Ishikawa (cell line): Measurements from ENCODE around the gene DRD3.

ENCODE experiments used
- CEBPB ChIP-seq: IDR thresholded peaks from 2 replicates; pipeline ENCODE4 v1.6.1; 2012
- CREB1 ChIP-seq: IDR thresholded peaks from 2 replicates; pipeline ENCODE4 v1.6.1; 2012; ENCODE audit warnings: low read depth
- EGR1 ChIP-seq: IDR thresholded peaks from 2 replicates; pipeline ENCODE4 v1.6.1; 2012
- EP300 ChIP-seq: IDR thresholded peaks from 2 replicates; pipeline ENCODE4 v1.6.1; 2012; ENCODE audit warnings: borderline replicate concordance
- FOXM1 ChIP-seq: IDR thresholded peaks from 2 replicates; pipeline ENCODE4 v1.6.1; 2012; ENCODE audit warnings: low read depth, borderline replicate concordance
- MAX ChIP-seq: IDR thresholded peaks from 2 replicates; pipeline ENCODE4 v1.6.1; 2012
- RAD21 ChIP-seq: IDR thresholded peaks from 2 replicates; pipeline ENCODE4 v1.6.1; 2012; ENCODE audit warnings: low read depth
- TAF1 ChIP-seq: IDR thresholded peaks from 2 replicates; pipeline ENCODE4 v1.6.1; 2012; ENCODE audit warnings: low read depth, mild to moderate bottlenecking
- TCF12 ChIP-seq: IDR thresholded peaks from 2 replicates; pipeline ENCODE4 v1.6.1; 2012; ENCODE audit warnings: low read depth
- TEAD4 ChIP-seq: IDR thresholded peaks from 2 replicates; pipeline ENCODE4 v1.6.1; 2012
- YY1 ChIP-seq: IDR thresholded peaks from 2 replicates; pipeline ENCODE4 v1.6.1; 2012; ENCODE audit warnings: low read depth
- ZBTB7A ChIP-seq: IDR thresholded peaks from 2 replicates; pipeline ENCODE4 v1.6.1; 2012; ENCODE audit warnings: low read depth
- TF ChIP-seq, protein P1 (sequence below): IDR thresholded peaks from 2 replicates; pipeline ENCODE4 v1.6.1; 2012; ENCODE audit warnings: low read depth, mild to moderate bottlenecking
- TF ChIP-seq, protein P2 (sequence below): IDR thresholded peaks from 2 replicates; pipeline ENCODE4 v1.6.1; 2012

- TF ChIP-seq, protein P1, sequence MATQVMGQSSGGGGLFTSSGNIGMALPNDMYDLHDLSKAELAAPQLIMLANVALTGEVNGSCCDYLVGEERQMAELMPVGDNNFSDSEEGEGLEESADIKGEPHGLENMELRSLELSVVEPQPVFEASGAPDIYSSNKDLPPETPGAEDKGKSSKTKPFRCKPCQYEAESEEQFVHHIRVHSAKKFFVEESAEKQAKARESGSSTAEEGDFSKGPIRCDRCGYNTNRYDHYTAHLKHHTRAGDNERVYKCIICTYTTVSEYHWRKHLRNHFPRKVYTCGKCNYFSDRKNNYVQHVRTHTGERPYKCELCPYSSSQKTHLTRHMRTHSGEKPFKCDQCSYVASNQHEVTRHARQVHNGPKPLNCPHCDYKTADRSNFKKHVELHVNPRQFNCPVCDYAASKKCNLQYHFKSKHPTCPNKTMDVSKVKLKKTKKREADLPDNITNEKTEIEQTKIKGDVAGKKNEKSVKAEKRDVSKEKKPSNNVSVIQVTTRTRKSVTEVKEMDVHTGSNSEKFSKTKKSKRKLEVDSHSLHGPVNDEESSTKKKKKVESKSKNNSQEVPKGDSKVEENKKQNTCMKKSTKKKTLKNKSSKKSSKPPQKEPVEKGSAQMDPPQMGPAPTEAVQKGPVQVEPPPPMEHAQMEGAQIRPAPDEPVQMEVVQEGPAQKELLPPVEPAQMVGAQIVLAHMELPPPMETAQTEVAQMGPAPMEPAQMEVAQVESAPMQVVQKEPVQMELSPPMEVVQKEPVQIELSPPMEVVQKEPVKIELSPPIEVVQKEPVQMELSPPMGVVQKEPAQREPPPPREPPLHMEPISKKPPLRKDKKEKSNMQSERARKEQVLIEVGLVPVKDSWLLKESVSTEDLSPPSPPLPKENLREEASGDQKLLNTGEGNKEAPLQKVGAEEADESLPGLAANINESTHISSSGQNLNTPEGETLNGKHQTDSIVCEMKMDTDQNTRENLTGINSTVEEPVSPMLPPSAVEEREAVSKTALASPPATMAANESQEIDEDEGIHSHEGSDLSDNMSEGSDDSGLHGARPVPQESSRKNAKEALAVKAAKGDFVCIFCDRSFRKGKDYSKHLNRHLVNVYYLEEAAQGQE: no peak
- TF ChIP-seq CEBPB (no peak), YY1 (no peak), TEAD4 (no peak), MAX (no peak), EGR1 (no peak), RAD21 (no peak), EP300 (no peak), TAF1 (no peak), ZBTB7A (no peak), TCF12 (no peak), CREB1 (no peak), FOXM1 (no peak)
- TF ChIP-seq, protein P2, sequence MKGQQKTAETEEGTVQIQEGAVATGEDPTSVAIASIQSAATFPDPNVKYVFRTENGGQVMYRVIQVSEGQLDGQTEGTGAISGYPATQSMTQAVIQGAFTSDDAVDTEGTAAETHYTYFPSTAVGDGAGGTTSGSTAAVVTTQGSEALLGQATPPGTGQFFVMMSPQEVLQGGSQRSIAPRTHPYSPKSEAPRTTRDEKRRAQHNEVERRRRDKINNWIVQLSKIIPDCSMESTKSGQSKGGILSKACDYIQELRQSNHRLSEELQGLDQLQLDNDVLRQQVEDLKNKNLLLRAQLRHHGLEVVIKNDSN: no peak
Observed at GRCh38 chr3:114127517-114127916, 51.3 kb downstream of the DRD3 start.
